Suprapubic skin (tissue), 4 donors: ENCODE results near the gene ALG13. TPM values are rescaled to one million over a fixed set of nuclear protein-coding genes. Genes with fewer than 3 reads are reported as not detected.

Experiments used
- DNase-seq, 2 donors: peaks; one replicate each; pipeline ENCODE4 v3.0.0-alpha.2; 2019; ENCODE audit warnings: low spot score in 2 of 2
- H3K27ac ChIP-seq: fragments of 200-600 bp; sonication (generic); one replicate; pipeline ENCODE4 v1.5.1; 2019
- H3K27me3 ChIP-seq: fragments of 200-600 bp; sonication (generic); one replicate; pipeline ENCODE4 v1.5.1; 2019
- H3K36me3 ChIP-seq: fragments of 200-600 bp; sonication (generic); one replicate; pipeline ENCODE4 v1.5.1; 2019
- H3K4me1 ChIP-seq: fragments of 200-600 bp; sonication (generic); one replicate; pipeline ENCODE4 v1.5.1; 2019
- H3K4me3 ChIP-seq: fragments of 200-600 bp; sonication (generic); one replicate; pipeline ENCODE4 v1.5.1; 2019; ENCODE audit warnings: mild to moderate bottlenecking
- H3K9me3 ChIP-seq: fragments of 200-600 bp; sonication (generic); one replicate; pipeline ENCODE4 v1.5.1; 2019
- CTCF ChIP-seq, 2 donors: fragments of 200-600 bp in 1 of 2; fragments of 450-650 bp in 1 of 2; sonication (generic) in 1 of 2; IDR thresholded peaks; one replicate each; pipeline ENCODE4 v1.5.1; 2016 to 2019; ENCODE audit warnings: antibody characterized with exemption in 2 of 2, mild to moderate bottlenecking in 1 of 2, moderate library complexity in 1 of 2
- EP300 ChIP-seq: sonication (generic); formaldehyde crosslinking; IDR thresholded peaks from one replicate; pipeline ENCODE4 v1.6.1; 2017; ENCODE audit warnings: antibody characterized with exemption
- POLR2A ChIP-seq, 2 donors: fragments of 450-650 bp; IDR thresholded peaks; one replicate each; pipeline ENCODE4 v1.6.1; 2017; ENCODE audit warnings: antibody characterized with exemption in 2 of 2, mild to moderate bottlenecking in 2 of 2, moderate library complexity in 2 of 2
- POLR2AphosphoS5 ChIP-seq, 3 donors: sonication (generic); formaldehyde crosslinking; IDR thresholded peaks; one replicate each; pipeline ENCODE4 v1.6.1; 2017; ENCODE audit warnings: antibody characterized with exemption in 3 of 3
- WGBS: methylation state at CpG from one replicate; pipeline ENCODE4 v1.1.5; 2018; 5-methylcytosine and 5-hydroxymethylcytosine counted together
- total RNA-seq, 4 donors: library from RNA; depleted of rRNA; stranded (reverse); fragments of >200 nt; gene quantifications; one replicate each; pipeline ENCODE4 v1.1.0, GENCODE V29; 2016

The ALG13 gene
- total RNA-seq, 4 donors from 2014 or later = 46.7 to 190 (median 67.4) TPM

GRCh38 chrX:111756486-111756885 is 75.5 kb downstream of the ALG13 start:
- WGBS = 84% methylated on average over 2 of the region's 2 CpGs
- Histone ChIP-seq H3K9me3 (no peaks in the 10 kb centered on the region), H3K36me3 (peaks cover 11% of the 10 kb centered on the region), H3K4me1 (no peaks in the 10 kb centered on the region), H3K27me3 (no peaks in the 10 kb centered on the region), H3K4me3 (no peak overlapping the region), H3K27ac (no peak overlapping the region)
- TF ChIP-seq CTCF (IDR thresholded peaks at IDR 0.05) = no peak
- TF ChIP-seq POLR2A (IDR thresholded peaks at IDR 0.05) = no peak
- no peak for TF ChIP-seq POLR2AphosphoS5 (IDR thresholded peaks at IDR 0.05)
- TF ChIP-seq EP300 = no peak
- no peak for DNase-seq

- H3K36me3 ChIP-seq = peaks cover 2% of the 10 kb centered on the region
- no peak for DNase-seq
Measured at GRCh38 chrX:111759686-111760085, 78.7 kb downstream of the ALG13 start.

GRCh38 chrX:111761578-111762135 is 80.7 kb downstream of the ALG13 start:
- H3K27me3 ChIP-seq = no peaks in the 10 kb centered on the region
- WGBS = 74% methylated on average over 3 of the region's 3 CpGs
- H3K27ac ChIP-seq = no peak overlapping the region
- peaks cover 8% of the 10 kb centered on the region for H3K36me3 ChIP-seq
- no peak for DNase-seq
- no peaks in the 10 kb centered on the region for H3K4me1 ChIP-seq
- TF ChIP-seq CTCF (IDR thresholded peaks at IDR 0.05) (no peak), POLR2AphosphoS5 (IDR thresholded peaks at IDR 0.05) (no peak)
- no peaks in the 10 kb centered on the region for H3K9me3 ChIP-seq
- H3K4me3 ChIP-seq = no peak overlapping the region

More at GRCh38 chrX:111759686-111760085, 78.7 kb downstream of the ALG13 start:
- TF ChIP-seq POLR2AphosphoS5 (IDR thresholded peaks at IDR 0.05) (no peak), CTCF (IDR thresholded peaks at IDR 0.05) (no peak), POLR2A (IDR thresholded peaks at IDR 0.05) (no peak), EP300 (no peak)
- Histone ChIP-seq H3K4me1 (no peaks in the 10 kb centered on the region), H3K4me3 (no peak overlapping the region), H3K27me3 (no peaks in the 10 kb centered on the region), H3K9me3 (no peaks in the 10 kb centered on the region), H3K27ac (no peak overlapping the region)
- WGBS = 89% methylated on average over 2 of the region's 2 CpGs

GRCh38 chrX:111778591-111778990 is 97.6 kb downstream of the ALG13 start:
- no peak overlapping the region for H3K4me3 ChIP-seq
- TF ChIP-seq POLR2AphosphoS5 (IDR thresholded peaks at IDR 0.05) (no peak), EP300 (no peak), CTCF (IDR thresholded peaks at IDR 0.05) (no peak), POLR2A (IDR thresholded peaks at IDR 0.05) (no peak)
- no peak overlapping the region for H3K27ac ChIP-seq
- no peaks in the 10 kb centered on the region for H3K36me3 ChIP-seq
- H3K27me3 ChIP-seq = no peaks in the 10 kb centered on the region
- DNase-seq = no peak
- no peaks in the 10 kb centered on the region for H3K4me1 ChIP-seq
- WGBS = 86% methylated on average over 1 of the region's 1 CpG
- no peaks in the 10 kb centered on the region for H3K9me3 ChIP-seq

- Histone ChIP-seq H3K27me3 (no peaks in the 10 kb centered on the region), H3K4me3 (no peak overlapping the region), H3K36me3 (no peaks in the 10 kb centered on the region), H3K4me1 (no peaks in the 10 kb centered on the region), H3K9me3 (no peaks in the 10 kb centered on the region), H3K27ac (no peak overlapping the region)
- DNase-seq = no peak
- TF ChIP-seq POLR2AphosphoS5 (IDR thresholded peaks at IDR 0.05) (no peak), POLR2A (IDR thresholded peaks at IDR 0.05) (no peak), EP300 (no peak), CTCF (IDR thresholded peaks at IDR 0.05) (no peak)
Measured at GRCh38 chrX:111779582-111779981, 98.6 kb downstream of the ALG13 start.
